GM19043 (cell line): ENCODE measurements around the gene AP2M1.
"Not testable (repeated sequence)": the region's sequence is repeated elsewhere in the genome, so short reads cannot be mapped to it uniquely, and the experiment has no call there.

ENCODE experiments used
- ATAC-seq: cut with Tn5 transposase; IDR thresholded peaks from one replicate; pipeline ENCODE4 v1.9.1; 2021; ENCODE audit warnings: low read depth; ENCODE audit not compliant: unreplicated experiment

Gene AP2M1

GRCh38 chr3:184155644-184156521 is 18.8 kb upstream of the AP2M1 start:
- ATAC-seq: peak; percentile 22

GRCh38 chr3:184156522-184156955 is 18.1 kb upstream of the AP2M1 start:
- ATAC-seq: no peak

- no peak for ATAC-seq
These were observed 17.4 kb upstream of the AP2M1 start for GRCh38 chr3:184157206-184157605.

GRCh38 chr3:184158404-184158803 is 16.3 kb upstream of the AP2M1 start:
- no peak for ATAC-seq

GRCh38 chr3:184160456-184160855 is 14.2 kb upstream of the AP2M1 start:
- no peak for ATAC-seq

- ATAC-seq: not testable (repeated sequence)
These were observed 12.0 kb upstream of the AP2M1 start for GRCh38 chr3:184162571-184163070.

- no peak for ATAC-seq
These were observed 9.9 kb upstream of the AP2M1 start for GRCh38 chr3:184164648-184165330.

GRCh38 chr3:184165543-184165942 is 9.1 kb upstream of the AP2M1 start:
- ATAC-seq: no peak

GRCh38 chr3:184166671-184167070 is 8.0 kb upstream of the AP2M1 start:
- ATAC-seq: no peak

GRCh38 chr3:184167786-184168185 is 6.9 kb upstream of the AP2M1 start:
- ATAC-seq: no peak

GRCh38 chr3:184168363-184169120 is 6.1 kb upstream of the AP2M1 start:
- ATAC-seq: no peak

- no peak for ATAC-seq
These were observed 4.5 kb upstream of the AP2M1 start for GRCh38 chr3:184169896-184170875.

GRCh38 chr3:184171562-184171961 is 3.1 kb upstream of the AP2M1 start:
- no peak for ATAC-seq

GRCh38 chr3:184172681-184173373 is 1.8 kb upstream of the AP2M1 start:
- ATAC-seq: no peak

- no peak for ATAC-seq
These were observed 1.3 kb upstream of the AP2M1 start for GRCh38 chr3:184173374-184173722.

- ATAC-seq: no peak
These were observed 390 bp upstream of the AP2M1 start for GRCh38 chr3:184174284-184174645.

GRCh38 chr3:184175506-184175905 is 851 bp downstream of the AP2M1 start:
- ATAC-seq: no peak

- no peak for ATAC-seq
These were observed 1.3 kb downstream of the AP2M1 start for GRCh38 chr3:184175981-184176376.
